ENCODE data around the gene SSTR3. TPM values are rescaled to one million over a fixed set of nuclear protein-coding genes. Genes with fewer than 3 reads are reported as not detected.
A peak's percentile ranks its signal among the peaks of the same experiment; 100 is the strongest.

SSTR3 gene
- total and polyA plus RNA-seq, 9 of the 15 experiments (the other 6 are each of a cell fraction or from before 2014, with no cell fraction given): 0.03 TPM; not detected in 8

DNA sequence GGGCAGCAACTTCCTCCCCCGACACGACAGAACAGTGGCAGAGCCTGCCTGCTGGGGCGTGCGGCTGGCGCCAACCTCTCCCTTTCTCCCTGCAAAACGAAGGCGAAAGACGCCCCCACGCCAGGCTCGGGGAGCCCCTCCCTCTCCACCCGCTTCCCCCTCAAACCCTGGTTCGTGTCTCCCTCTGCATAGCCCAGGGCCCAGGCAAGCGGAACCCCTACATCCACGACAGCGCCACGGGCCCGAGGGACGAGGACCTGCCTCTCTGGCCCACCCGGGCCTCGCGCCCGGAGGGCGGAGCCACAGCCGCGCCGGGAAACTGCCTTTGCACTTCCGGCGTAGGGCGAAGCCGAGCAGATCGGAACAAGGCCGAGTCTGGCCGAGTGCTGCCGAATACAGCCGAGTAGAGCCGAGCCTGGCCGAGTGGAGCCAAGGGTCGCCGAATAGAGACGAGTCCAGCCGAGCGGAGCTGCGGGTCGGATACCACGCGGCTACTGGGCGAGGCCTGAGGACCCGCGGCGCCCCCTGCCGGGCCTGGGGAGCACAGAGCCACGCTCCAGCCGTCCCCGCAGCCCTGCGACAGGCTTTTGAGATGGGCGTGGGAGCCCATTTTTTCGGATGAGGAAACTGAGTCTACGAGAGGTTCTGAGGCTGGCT is 13.0 kb downstream of the SSTR3 start (continued):
- no peak for TF ChIP-seq SMARCA4 (IDR thresholded peaks at IDR 0.05)
- TF ChIP-seq CBX8 (IDR thresholded peaks at IDR 0.05; ENCODE audit: borderline replicate concordance, extremely low read depth, low read depth, low read length, poor library complexity, severe bottlenecking): no peak
- peak; percentile 86 for TF ChIP-seq SP1 (CRISPR knock-in tag; IDR thresholded peaks at IDR 0.05)
- TF ChIP-seq ZBTB1 (CRISPR knock-in tag; IDR thresholded peaks at IDR 0.05; ENCODE audit: borderline replicate concordance, low read depth): no peak
- TF ChIP-seq ZNF212 (CRISPR knock-in tag; IDR thresholded peaks at IDR 0.05): no peak
- TF ChIP-seq ZNF175 (CRISPR knock-in tag; IDR thresholded peaks at IDR 0.05; ENCODE audit: low read depth): 0 out of 2 replicates have a peak, but pooled peaks have one; percentile 29
- TF ChIP-seq, protein P1, sequence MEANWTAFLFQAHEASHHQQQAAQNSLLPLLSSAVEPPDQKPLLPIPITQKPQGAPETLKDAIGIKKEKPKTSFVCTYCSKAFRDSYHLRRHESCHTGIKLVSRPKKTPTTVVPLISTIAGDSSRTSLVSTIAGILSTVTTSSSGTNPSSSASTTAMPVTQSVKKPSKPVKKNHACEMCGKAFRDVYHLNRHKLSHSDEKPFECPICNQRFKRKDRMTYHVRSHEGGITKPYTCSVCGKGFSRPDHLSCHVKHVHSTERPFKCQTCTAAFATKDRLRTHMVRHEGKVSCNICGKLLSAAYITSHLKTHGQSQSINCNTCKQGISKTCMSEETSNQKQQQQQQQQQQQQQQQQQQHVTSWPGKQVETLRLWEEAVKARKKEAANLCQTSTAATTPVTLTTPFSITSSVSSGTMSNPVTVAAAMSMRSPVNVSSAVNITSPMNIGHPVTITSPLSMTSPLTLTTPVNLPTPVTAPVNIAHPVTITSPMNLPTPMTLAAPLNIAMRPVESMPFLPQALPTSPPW (CRISPR knock-in tag; IDR thresholded peaks at IDR 0.05): no peak
- no peak for TF ChIP-seq BRD9 (IDR thresholded peaks at IDR 0.05; ENCODE audit: low read depth, partially characterized antibody)
- no peak for TF ChIP-seq MAFK (IDR thresholded peaks at IDR 0.05; ENCODE audit: low read length)
- TF ChIP-seq, protein P2, sequence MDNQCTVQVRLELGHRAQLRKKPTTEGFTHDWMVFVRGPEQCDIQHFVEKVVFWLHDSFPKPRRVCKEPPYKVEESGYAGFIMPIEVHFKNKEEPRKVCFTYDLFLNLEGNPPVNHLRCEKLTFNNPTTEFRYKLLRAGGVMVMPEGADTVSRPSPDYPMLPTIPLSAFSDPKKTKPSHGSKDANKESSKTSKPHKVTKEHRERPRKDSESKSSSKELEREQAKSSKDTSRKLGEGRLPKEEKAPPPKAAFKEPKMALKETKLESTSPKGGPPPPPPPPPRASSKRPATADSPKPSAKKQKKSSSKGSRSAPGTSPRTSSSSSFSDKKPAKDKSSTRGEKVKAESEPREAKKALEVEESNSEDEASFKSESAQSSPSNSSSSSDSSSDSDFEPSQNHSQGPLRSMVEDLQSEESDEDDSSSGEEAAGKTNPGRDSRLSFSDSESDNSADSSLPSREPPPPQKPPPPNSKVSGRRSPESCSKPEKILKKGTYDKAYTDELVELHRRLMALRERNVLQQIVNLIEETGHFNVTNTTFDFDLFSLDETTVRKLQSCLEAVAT (IDR thresholded peaks at IDR 0.05): no peak
- TF ChIP-seq, protein P3, sequence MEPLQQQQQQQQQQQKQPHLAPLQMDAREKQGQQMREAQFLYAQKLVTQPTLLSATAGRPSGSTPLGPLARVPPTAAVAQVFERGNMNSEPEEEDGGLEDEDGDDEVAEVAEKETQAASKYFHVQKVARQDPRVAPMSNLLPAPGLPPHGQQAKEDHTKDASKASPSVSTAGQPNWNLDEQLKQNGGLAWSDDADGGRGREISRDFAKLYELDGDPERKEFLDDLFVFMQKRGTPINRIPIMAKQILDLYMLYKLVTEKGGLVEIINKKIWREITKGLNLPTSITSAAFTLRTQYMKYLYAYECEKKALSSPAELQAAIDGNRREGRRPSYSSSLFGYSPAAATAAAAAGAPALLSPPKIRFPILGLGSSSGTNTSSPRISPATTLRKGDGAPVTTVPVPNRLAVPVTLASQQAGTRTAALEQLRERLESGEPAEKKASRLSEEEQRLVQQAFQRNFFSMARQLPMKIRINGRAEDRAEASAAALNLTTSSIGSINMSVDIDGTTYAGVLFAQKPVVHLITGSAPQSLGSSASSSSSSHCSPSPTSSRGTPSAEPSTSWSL (CRISPR knock-in tag; IDR thresholded peaks at IDR 0.05; ENCODE audit: borderline replicate concordance): no peak
- peak in 1 of 2 experiments; percentile 52; a peak in 2 of 4 replicates for TF ChIP-seq HDAC1 (IDR thresholded peaks at IDR 0.05)
- no peak for TF ChIP-seq HLTF (IDR thresholded peaks at IDR 0.05)
- TF ChIP-seq, protein P4, sequence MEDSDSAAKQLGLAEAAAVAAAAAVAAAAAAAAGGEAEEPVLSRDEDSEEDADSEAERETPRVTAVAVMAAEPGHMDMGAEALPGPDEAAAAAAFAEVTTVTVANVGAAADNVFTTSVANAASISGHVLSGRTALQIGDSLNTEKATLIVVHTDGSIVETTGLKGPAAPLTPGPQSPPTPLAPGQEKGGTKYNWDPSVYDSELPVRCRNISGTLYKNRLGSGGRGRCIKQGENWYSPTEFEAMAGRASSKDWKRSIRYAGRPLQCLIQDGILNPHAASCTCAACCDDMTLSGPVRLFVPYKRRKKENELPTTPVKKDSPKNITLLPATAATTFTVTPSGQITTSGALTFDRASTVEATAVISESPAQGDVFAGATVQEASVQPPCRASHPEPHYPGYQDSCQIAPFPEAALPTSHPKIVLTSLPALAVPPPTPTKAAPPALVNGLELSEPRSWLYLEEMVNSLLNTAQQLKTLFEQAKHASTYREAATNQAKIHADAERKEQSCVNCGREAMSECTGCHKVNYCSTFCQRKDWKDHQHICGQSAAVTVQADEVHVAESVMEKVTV (CRISPR knock-in tag; IDR thresholded peaks at IDR 0.05): peak; percentile 100
- TF ChIP-seq, protein P5, sequence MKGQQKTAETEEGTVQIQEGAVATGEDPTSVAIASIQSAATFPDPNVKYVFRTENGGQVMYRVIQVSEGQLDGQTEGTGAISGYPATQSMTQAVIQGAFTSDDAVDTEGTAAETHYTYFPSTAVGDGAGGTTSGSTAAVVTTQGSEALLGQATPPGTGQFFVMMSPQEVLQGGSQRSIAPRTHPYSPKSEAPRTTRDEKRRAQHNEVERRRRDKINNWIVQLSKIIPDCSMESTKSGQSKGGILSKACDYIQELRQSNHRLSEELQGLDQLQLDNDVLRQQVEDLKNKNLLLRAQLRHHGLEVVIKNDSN (CRISPR knock-in tag; IDR thresholded peaks at IDR 0.05): peak; percentile 57; the same call in 1 of the 2 replicates
- no peak; the same call in 1 of the 2 replicates for TF ChIP-seq ERF (CRISPR knock-in tag; IDR thresholded peaks at IDR 0.05)
- TF ChIP-seq ZNF57 (CRISPR knock-in tag; IDR thresholded peaks at IDR 0.05): no peak
- TF ChIP-seq XRCC5 (IDR thresholded peaks at IDR 0.05; ENCODE audit: low read depth, low read length): no peak; the same call in 1 of the 2 replicates
- TF ChIP-seq ZNF282 (CRISPR knock-in tag; IDR thresholded peaks at IDR 0.05): peak; percentile 78
- no peak for TF ChIP-seq RBM17 (IDR thresholded peaks at IDR 0.05; ENCODE audit: borderline replicate concordance, low read depth, low read length)
- TF ChIP-seq ARNT (IDR thresholded peaks at IDR 0.05): no peak

All from K562 (cell line).